Gastrocnemius medialis (tissue), 4 donors: ENCODE measurements around the gene SEMA3A.

ENCODE experiments used
- CTCF ChIP-seq, 5 experiments: fragments of 450-650 bp in 3 of 5; fragments of 200-600 bp in 2 of 5; sonication (generic) in 2 of 5; IDR thresholded peaks in 4 of 5; conservative IDR thresholded peaks in 1 of 5; 1 replicate in 4 of 5; 2 replicates in 1 of 5; pipeline ENCODE4 v1.5.1; 2016 to 2019; ENCODE audit warnings: antibody characterized with exemption in 5 of 5, mild to moderate bottlenecking in 3 of 5, moderate library complexity in 3 of 5
- POLR2A ChIP-seq, 2 donors: fragments of 450-650 bp; IDR thresholded peaks; one replicate each; pipeline ENCODE4 v1.6.1; 2017; ENCODE audit warnings: antibody characterized with exemption in 2 of 2, mild to moderate bottlenecking in 2 of 2, moderate library complexity in 2 of 2

- TF ChIP-seq CTCF (IDR thresholded peaks at IDR 0.05 in 4 of 5, conservative IDR thresholded peaks at IDR 0.05 in 1 of 5) (no peak), POLR2A (IDR thresholded peaks at IDR 0.05) (no peak)
These were observed 45.0 kb downstream of the SEMA3A start for GRCh38 chr7:84149573-84149972.
